Measurements from ENCODE around the gene SLC25A39.

The SLC25A39 gene

DNA sequence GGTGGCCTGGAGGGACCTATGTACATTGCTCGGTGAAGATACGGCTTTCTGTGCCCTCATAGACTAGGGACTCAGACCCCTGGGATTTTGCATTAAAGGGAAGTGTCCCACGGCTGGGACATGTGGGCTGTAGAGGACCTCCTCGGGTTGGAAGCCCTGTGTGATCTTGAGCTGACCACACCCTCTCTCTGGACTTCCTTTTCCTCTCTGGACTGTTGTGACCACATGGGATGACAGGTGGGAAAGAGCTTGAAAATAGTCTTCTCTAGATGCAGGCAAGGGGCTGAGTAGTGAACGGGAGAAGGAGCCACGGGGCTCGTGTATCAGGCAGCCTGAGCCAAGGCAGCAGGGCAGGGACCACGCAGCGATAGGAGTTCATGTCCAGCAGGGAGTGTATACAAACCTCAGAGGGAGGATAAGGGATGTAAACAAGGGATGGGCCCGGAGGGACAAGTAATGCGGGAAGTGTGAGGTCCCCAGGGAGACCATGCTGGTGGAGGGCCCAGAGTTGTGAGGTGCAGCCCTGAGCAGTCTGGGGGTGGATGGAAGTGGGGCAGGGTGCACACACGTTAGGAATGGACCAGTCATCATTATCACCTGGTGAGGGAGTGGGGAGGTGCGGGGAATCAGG is 52.2 kb downstream of the SLC25A39 start:
- no peak for DNase-seq

Data from activated CD4-positive, alpha-beta T cell treated with anti-CD3 and anti-CD28 coated beads, Interleukin-2, amount 50 U/mL, for 4 hours (primary cell).